ENCODE measurements around the gene VKORC1.

VKORC1 gene

GRCh38 chr16:31064882-31065461 lies 29.6 kb downstream of the VKORC1 start:
- peak overlapping the region; percentile 70 for H3K27ac ChIP-seq (replicated peaks)
- no peak for TF ChIP-seq REST (IDR thresholded peaks at IDR 0.05; ENCODE audit: insufficient replicate concordance, low read depth)
- no peak for TF ChIP-seq CTCF (IDR thresholded peaks at IDR 0.05; ENCODE audit: insufficient read depth, low read length)
- no peak for DNase-seq (ENCODE audit: low read depth in 1 of 2, low spot score in 1 of 2)
- H3K4me3 ChIP-seq (replicated peaks; ENCODE audit: insufficient read depth, low read length), result no peak overlapping the region
- no peaks in the 10 kb centered on the region for H3K27me3 ChIP-seq (ENCODE audit: insufficient read depth, poor library complexity, severe bottlenecking)

GRCh38 chr16:31063843-31064611 lies 30.6 kb downstream of the VKORC1 start:
- no peak for TF ChIP-seq REST (IDR thresholded peaks at IDR 0.05; ENCODE audit: insufficient replicate concordance, low read depth)
- H3K27me3 ChIP-seq (ENCODE audit: insufficient read depth, poor library complexity, severe bottlenecking), result no peaks in the 10 kb centered on the region
- H3K4me3 ChIP-seq (replicated peaks; ENCODE audit: insufficient read depth, low read length), result no peak overlapping the region
- DNase-seq (ENCODE audit: low read depth in 1 of 2, low spot score in 1 of 2), result no peak
- no peak overlapping the region for H3K27ac ChIP-seq (replicated peaks)

- no peak for TF ChIP-seq SPI1 (IDR thresholded peaks at IDR 0.05; ENCODE audit: borderline replicate concordance, low read depth)
- TF ChIP-seq GABPA (IDR thresholded peaks at IDR 0.05; ENCODE audit: low read depth), result no peak
- TF ChIP-seq REST (IDR thresholded peaks at IDR 0.05; ENCODE audit: insufficient replicate concordance, low read depth), result no peak
- no peaks in the 10 kb centered on the region for H3K27me3 ChIP-seq (ENCODE audit: insufficient read depth, poor library complexity, severe bottlenecking)
- H3K4me3 ChIP-seq (replicated peaks; ENCODE audit: insufficient read depth, low read length), result no peak overlapping the region
- no peak for DNase-seq (ENCODE audit: low read depth in 1 of 2, low spot score in 1 of 2)
- no peak overlapping the region for H3K27ac ChIP-seq (replicated peaks)
These were observed 31.1 kb downstream of the VKORC1 start for GRCh38 chr16:31063495-31063842.

- DNase-seq (ENCODE audit: low read depth in 1 of 2, low spot score in 1 of 2), result no peak
- Histone ChIP-seq H3K27me3 (ENCODE audit: insufficient read depth, poor library complexity, severe bottlenecking) (no peaks in the 10 kb centered on the region), H3K27ac (replicated peaks) (no peak overlapping the region), H3K4me3 (replicated peaks; ENCODE audit: insufficient read depth, low read length) (no peak overlapping the region)
- TF ChIP-seq REST (IDR thresholded peaks at IDR 0.05; ENCODE audit: insufficient replicate concordance, low read depth), result no peak
- no peak for TF ChIP-seq SPI1 (IDR thresholded peaks at IDR 0.05; ENCODE audit: borderline replicate concordance, low read depth)
- TF ChIP-seq POLR2AphosphoS5 (IDR thresholded peaks at IDR 0.05; ENCODE audit: low read depth), result no peak
- no peak for TF ChIP-seq GABPA (IDR thresholded peaks at IDR 0.05; ENCODE audit: low read depth)
- no peak for TF ChIP-seq CTCF (IDR thresholded peaks at IDR 0.05; ENCODE audit: insufficient read depth, low read length)
These were observed 32.7 kb downstream of the VKORC1 start for GRCh38 chr16:31061813-31062440.

Data from HL-60 (cell line).